Activated naive CD4-positive, alpha-beta T cell treated with anti-CD3 and anti-CD28 coated beads, Interleukin-2, amount 10 ng/mL, durations not matched to agents 7 days and 5 days (primary cell): ENCODE results near the gene GGT5.
"Not testable (repeated sequence)": the region's sequence is repeated elsewhere in the genome, so short reads cannot be mapped to it uniquely, and the experiment has no call there.

ENCODE experiments used
- CTCF ChIA-PET: fragments of 350-600 bp; sonication (Branson Sonifier 250); formaldehyde crosslinking; loops from one replicate; lab custom pipeline; 2021; ENCODE audit warnings: antibody characterized with exemption; lab: Charles Lee
- DNase-seq: peaks from one replicate; pipeline ENCODE4 v3.0.0-alpha.2; 2020
- H3K27ac Mint-ChIP-seq: one replicate; pipeline ENCODE4 v1.8.0; 2021; ENCODE audit warnings: mild to moderate bottlenecking, moderate library complexity, mixed read lengths
- H3K27me3 Mint-ChIP-seq: one replicate; pipeline ENCODE4 v1.8.0; 2021; ENCODE audit warnings: mild to moderate bottlenecking, mixed read lengths
- H3K36me3 Mint-ChIP-seq: one replicate; pipeline ENCODE4 v1.8.0; 2021; ENCODE audit warnings: mixed read lengths
- H3K4me1 Mint-ChIP-seq: one replicate; pipeline ENCODE4 v1.8.0; 2021; ENCODE audit warnings: mixed read lengths
- H3K4me3 Mint-ChIP-seq: one replicate; pipeline ENCODE4 v1.8.0; 2021; ENCODE audit warnings: mild to moderate bottlenecking, moderate library complexity, mixed read lengths
- H3K9me3 Mint-ChIP-seq: one replicate; pipeline ENCODE4 v1.8.0; 2021; ENCODE audit warnings: mixed read lengths

GGT5 gene

DNA sequence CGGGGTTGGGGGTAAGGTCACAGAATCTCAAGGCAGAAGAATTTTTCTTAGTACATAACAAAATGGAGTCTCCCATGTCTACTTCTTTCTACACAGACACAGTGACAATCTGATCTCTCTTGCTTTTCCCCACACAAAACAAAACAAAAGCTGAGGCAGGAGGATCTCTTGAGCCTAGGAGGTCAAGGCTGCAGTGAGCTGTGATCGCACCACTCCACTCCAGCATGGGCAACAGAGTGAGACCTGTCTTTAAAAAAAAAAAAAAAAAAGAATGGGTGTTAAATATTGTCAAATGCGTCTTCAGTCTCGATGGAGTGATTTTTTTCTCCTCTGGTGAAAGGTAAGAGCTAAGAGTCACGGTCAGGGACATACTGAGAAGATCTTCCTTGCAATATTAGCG lies 33.2 kb downstream of the GGT5 start:
- H3K27ac Mint-ChIP-seq, H3K4me3 Mint-ChIP-seq, H3K36me3 Mint-ChIP-seq, DNase-seq, H3K9me3 Mint-ChIP-seq: not testable (repeated sequence)
- H3K27me3 Mint-ChIP-seq: peaks cover 30% of the 10 kb centered on the region
- H3K4me1 Mint-ChIP-seq: peaks cover 25% of the 10 kb centered on the region
- CTCF ChIA-PET: interaction anchor here (1.0 kb wide), 1 partner anchor 19 kb away, joined by 4 read pairs; no protein-coding TSS in a partner anchor

- Mint-ChIP-seq H3K4me1 (peaks cover 33% of the 10 kb centered on the region), H3K27me3 (peaks cover 19% of the 10 kb centered on the region)
- CTCF ChIA-PET: interaction anchor here (1.7 kb wide), 1 partner anchor 21 kb away, joined by 4 read pairs; no protein-coding TSS in a partner anchor
- not testable (repeated sequence) for DNase-seq, H3K27ac Mint-ChIP-seq, H3K9me3 Mint-ChIP-seq, H3K36me3 Mint-ChIP-seq, H3K4me3 Mint-ChIP-seq
Observed at GRCh38 chr22:24210409-24210808, 34.5 kb downstream of the GGT5 start.

GRCh38 chr22:24209687-24210086 lies 35.2 kb downstream of the GGT5 start:
- Mint-ChIP-seq H3K36me3 (no peaks in the 10 kb centered on the region), H3K4me1 (peaks cover 36% of the 10 kb centered on the region), H3K4me3 (no peak overlapping the region), H3K27ac (no peak overlapping the region), H3K27me3 (peaks cover 17% of the 10 kb centered on the region), H3K9me3 (no peaks in the 10 kb centered on the region)
- DNase-seq: no peak
- CTCF ChIA-PET: interaction anchor here (1.7 kb wide), 1 partner anchor 21 kb away, joined by 4 read pairs; no protein-coding TSS in a partner anchor

DNA sequence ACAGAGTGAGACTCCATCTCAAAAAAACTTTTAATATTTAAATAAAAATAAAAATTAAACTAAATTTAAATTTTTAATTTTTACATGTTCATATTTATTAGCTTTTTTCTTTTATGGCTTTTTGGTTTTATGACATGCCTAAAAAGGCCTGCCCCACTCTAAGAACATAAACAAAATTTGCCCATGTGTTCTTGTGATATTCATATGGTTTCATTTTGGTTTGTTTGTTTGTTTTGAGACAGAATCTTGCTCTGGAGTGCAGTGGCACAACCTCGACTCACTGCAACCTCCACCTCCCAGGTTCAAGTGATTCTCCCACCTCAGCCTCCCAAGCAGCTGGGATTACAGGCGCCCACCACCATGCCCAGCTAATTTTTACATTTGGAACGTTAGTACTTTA lies 35.9 kb downstream of the GGT5 start:
- H3K27me3 Mint-ChIP-seq: peaks cover 15% of the 10 kb centered on the region
- H3K4me3 Mint-ChIP-seq: no peak overlapping the region
- H3K9me3 Mint-ChIP-seq: no peaks in the 10 kb centered on the region
- H3K27ac Mint-ChIP-seq: no peak overlapping the region
- peaks cover 36% of the 10 kb centered on the region for H3K4me1 Mint-ChIP-seq
- no peaks in the 10 kb centered on the region for H3K36me3 Mint-ChIP-seq
- DNase-seq: no peak
- CTCF ChIA-PET: interaction anchor here (0.6 to 1.7 kb wide), 2 partner anchors 11 to 22 kb away, joined by 3 to 4 read pairs; no protein-coding TSS in a partner anchor

DNA sequence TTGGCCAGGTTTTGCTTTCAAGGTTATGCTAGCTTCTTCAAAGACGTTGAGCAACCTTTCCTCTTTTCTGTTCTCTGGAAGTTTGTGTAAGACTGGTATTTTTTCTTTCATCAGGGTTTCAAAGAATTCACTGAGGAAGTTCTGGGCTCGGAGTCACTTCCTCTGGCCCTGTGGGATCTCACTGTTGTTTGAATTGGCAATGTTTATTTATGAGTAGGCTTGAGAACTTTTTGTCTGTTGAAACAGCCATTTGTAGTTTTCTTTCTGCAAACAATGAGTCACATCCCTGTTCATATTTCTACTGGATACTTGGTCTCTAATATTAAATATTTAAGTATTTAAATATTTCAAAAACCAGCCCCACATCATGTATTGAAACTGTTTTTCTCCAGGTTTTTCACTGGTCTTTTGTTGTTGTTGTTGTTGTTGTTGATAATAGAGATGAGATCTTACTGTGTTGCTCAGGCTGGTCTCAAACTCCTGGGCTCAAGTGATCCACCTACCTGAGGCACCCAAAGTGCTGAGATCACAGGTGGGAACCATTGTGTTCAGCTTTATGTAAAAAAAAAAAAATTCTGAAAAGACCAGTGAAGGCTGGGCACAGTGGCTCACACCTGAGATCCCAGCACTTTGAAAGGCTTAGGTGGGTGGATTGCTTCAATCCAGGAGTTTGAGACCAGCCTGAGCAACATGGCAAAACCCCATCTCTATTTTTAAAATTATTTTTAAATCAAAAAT lies 36.7 kb downstream of the GGT5 start:
- DNase-seq: no peak
- no peaks in the 10 kb centered on the region for H3K9me3 Mint-ChIP-seq
- CTCF ChIA-PET: interaction anchor here (1.0 kb wide), 1 partner anchor 23 kb away, joined by 3 read pairs; no protein-coding TSS in a partner anchor
- peaks cover 17% of the 10 kb centered on the region for H3K27me3 Mint-ChIP-seq
- H3K4me3 Mint-ChIP-seq: peak overlapping the region; percentile 13
- H3K36me3 Mint-ChIP-seq: no peaks in the 10 kb centered on the region
- H3K27ac Mint-ChIP-seq: peak overlapping the region; percentile 90
- peaks cover 36% of the 10 kb centered on the region for H3K4me1 Mint-ChIP-seq

DNA sequence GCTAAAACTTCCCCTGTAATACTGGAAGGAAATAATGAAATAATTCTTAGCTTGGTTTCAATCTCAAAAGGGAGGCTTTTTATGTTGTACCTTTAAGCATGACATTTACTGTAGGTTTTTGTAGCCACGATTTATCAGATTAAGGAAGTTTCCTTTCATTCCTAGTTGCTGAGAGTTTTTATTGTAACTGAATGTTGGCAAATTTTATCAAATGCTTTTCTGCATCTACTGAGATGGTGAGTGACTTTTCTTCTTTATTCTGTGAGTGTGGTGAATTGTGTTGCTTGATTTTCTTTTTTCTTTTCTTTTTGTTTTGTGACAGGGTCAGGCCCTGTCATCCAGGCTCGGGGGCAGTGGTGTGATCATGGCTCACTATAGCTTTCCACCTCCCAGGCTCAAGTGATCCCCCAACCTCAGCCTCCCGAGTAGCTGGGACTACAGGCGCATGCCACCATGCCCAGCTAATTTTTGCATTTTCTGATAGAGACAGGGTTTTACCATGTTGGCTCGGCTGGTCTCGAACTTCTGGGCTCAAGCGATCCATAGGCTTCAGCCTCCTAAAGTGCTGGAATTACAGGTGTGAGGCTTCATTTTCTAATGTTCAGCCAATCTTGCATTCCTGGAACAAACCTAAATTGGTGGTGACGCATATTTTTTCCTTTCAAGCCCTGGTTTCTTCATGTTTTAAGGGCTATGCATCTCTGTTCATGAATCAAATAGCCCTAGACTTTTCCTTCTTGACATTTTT lies 37.4 kb downstream of the GGT5 start:
- no peaks in the 10 kb centered on the region for H3K9me3 Mint-ChIP-seq
- no peak for DNase-seq
- peak overlapping the region; percentile 90 for H3K27ac Mint-ChIP-seq
- peaks cover 36% of the 10 kb centered on the region for H3K4me1 Mint-ChIP-seq
- H3K36me3 Mint-ChIP-seq: no peaks in the 10 kb centered on the region
- H3K4me3 Mint-ChIP-seq: peak overlapping the region; percentile 13
- H3K27me3 Mint-ChIP-seq: peaks cover 25% of the 10 kb centered on the region
- CTCF ChIA-PET: interaction anchor here (0.6 to 1.4 kb wide), 4 partner anchors 9 to 179 kb away, joined by 3 read pairs; no protein-coding TSS in a partner anchor

DNA sequence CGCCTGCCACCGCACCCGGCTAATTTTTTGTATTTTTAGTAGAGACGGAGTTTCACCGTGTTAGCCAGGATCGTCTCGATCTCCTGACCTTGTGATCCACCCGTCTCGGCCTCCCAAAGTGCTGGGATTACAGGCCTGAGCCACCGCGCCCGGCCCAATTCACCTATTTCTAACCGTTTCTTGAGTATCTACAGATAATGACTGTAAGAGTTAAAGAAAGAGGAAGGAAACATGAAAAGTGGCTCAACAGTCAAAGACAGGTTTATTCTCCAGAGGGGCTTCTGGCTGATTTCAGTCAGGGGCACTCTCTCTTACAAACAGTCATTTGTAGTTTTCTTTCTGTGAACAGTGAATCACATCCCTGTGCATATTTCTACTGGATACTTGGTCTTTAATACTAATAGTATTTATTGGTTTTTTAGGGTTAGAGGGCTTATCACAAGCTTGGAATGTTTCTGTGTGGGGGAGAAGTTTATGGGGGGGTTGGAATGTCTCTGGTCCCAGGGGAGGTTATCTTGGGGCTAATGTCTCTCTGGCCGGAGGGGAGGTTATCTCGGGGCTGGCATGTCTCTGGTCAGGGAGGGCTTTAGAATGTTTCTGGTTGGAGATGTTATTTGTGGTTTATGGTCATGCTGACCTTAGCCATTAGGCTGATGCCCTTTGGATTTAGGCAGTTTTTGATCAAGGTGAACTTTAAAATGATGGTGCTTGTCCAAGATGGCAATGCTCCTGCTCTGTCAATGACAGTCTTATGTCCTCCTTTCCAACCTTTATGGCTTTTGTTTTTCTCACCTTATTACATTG lies 38.2 kb downstream of the GGT5 start:
- H3K27me3 Mint-ChIP-seq: peaks cover 33% of the 10 kb centered on the region
- H3K27ac Mint-ChIP-seq: peak overlapping the region; percentile 90
- H3K36me3 Mint-ChIP-seq, H3K9me3 Mint-ChIP-seq, DNase-seq, H3K4me3 Mint-ChIP-seq: not testable (repeated sequence)
- H3K4me1 Mint-ChIP-seq: peaks cover 36% of the 10 kb centered on the region
- CTCF ChIA-PET: interaction anchor here (0.6 to 1.7 kb wide), 5 partner anchors 9 to 180 kb away, joined by 3 to 5 read pairs (median 3); no protein-coding TSS in a partner anchor

GRCh38 chr22:24205438-24206195 lies 39.3 kb downstream of the GGT5 start:
- Mint-ChIP-seq H3K4me1 (peaks cover 40% of the 10 kb centered on the region), H3K36me3 (no peaks in the 10 kb centered on the region), H3K27me3 (peaks cover 42% of the 10 kb centered on the region), H3K9me3 (no peaks in the 10 kb centered on the region), H3K4me3 (no peak overlapping the region), H3K27ac (no peak overlapping the region)
- CTCF ChIA-PET: interaction anchor here (1.2 to 1.7 kb wide), 3 partner anchors 16 to 37 kb away, joined by 3 to 5 read pairs (median 4); no protein-coding TSS in a partner anchor
- no peak for DNase-seq

DNA sequence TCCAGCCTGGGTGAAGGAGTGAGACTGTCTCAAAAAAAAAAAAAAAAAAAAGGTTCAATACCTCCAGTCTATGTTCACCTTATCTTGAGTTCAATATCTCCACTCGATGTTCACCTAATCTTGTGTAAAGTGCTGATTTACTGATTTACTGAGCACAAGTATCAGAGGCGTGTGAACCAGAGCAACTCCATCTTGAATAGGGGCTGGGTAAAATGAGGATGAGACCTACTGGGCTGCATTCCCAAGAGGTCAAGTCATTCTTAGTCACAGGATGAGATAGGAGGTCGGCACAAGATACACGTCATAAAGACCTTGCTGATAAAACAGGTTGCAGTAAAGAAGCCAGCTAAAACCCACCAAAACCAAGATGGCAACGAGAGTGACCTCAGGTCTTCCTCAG lies 41.0 kb downstream of the GGT5 start:
- H3K36me3 Mint-ChIP-seq, CTCF ChIA-PET, H3K9me3 Mint-ChIP-seq, DNase-seq, H3K27ac Mint-ChIP-seq, H3K4me3 Mint-ChIP-seq: not testable (repeated sequence)
- Mint-ChIP-seq H3K4me1 (peaks cover 36% of the 10 kb centered on the region), H3K27me3 (peaks cover 49% of the 10 kb centered on the region)

DNA sequence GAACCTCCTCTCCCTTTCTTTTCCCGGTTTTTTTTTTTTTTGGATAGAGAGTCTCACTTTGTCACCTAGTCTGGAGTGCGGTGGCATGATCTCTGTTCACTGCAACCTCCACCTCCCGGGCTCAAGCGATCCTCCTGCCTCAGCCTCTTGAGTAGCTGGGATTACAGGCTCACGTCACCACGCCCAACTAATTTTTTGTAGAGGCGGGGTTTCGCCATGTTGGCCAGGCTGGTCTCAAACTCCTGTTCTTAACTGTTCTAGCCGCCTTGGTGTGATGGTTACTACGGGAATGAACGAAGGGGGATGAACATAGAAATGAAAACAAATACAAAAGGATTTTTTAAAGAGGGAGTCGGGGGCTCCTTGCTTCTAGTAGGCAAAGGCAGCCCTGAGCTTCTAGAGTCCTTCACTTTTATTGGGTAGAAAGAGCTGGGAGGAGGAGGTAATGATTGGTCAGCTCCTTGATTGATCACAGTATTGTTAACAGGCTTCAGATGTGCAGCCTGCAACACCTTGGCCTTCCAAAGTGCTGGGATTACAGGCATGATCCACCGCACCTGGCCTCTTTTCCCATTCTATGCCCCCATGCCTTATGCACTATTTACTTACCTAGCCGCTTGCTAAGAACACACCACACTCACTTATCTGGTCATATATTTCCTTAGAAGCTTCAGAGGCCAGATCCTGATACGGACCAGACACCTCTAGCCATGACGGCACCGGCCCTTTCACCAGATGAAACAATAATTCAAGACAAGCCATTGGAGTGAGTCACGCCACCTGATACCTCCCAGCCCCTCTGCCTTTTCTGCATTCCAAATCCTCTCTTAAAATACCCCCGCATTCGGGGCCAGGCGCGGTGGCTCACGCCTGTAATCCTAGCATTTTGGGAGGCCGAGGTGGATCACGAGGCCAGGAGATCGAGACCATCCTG lies 42.9 kb downstream of the GGT5 start:
- Mint-ChIP-seq H3K4me3 (no peak overlapping the region), H3K9me3 (no peaks in the 10 kb centered on the region), H3K27ac (no peak overlapping the region), H3K27me3 (peaks cover 49% of the 10 kb centered on the region), H3K4me1 (peaks cover 38% of the 10 kb centered on the region), H3K36me3 (no peaks in the 10 kb centered on the region)
- CTCF ChIA-PET: interaction anchor here (1.5 kb wide), 1 partner anchor 29 kb away, joined by 3 read pairs; no protein-coding TSS in a partner anchor
- no peak for DNase-seq

DNA sequence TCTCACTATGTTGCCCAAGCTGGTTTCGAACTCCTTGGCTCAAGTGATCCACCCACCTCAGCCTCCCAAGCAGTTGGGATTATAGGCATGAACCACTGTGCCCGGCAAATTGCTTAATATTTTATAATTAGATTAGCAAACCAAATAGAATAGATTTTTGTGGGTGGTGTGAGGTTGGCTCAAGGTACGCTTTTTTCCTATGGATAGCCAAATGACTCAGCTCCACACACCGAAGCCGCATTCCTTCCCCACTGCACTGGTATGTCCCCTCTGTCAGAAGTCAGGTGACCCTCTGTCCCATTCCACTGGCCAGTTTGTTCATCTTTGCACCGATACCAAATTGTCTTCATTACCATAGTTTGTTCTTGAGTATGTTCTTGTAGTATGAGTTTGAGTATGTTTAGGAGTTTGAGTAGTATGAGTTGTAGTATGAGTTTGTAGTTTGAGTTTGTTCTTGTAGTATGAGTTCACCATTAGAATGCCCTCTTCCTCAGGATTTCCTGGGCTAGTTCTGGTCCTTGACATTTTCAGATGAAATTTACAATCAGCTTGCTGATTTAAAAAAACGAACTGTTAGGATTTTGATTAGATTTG lies 44.2 kb downstream of the GGT5 start:
- Mint-ChIP-seq H3K27me3 (peaks cover 49% of the 10 kb centered on the region), H3K36me3 (no peaks in the 10 kb centered on the region), H3K4me3 (no peak overlapping the region), H3K9me3 (no peaks in the 10 kb centered on the region), H3K4me1 (peaks cover 42% of the 10 kb centered on the region), H3K27ac (no peak overlapping the region)
- DNase-seq: no peak
- CTCF ChIA-PET: interaction anchor here (1.8 kb wide), 1 partner anchor 10 kb away, joined by 8 read pairs; no protein-coding TSS in a partner anchor

DNA sequence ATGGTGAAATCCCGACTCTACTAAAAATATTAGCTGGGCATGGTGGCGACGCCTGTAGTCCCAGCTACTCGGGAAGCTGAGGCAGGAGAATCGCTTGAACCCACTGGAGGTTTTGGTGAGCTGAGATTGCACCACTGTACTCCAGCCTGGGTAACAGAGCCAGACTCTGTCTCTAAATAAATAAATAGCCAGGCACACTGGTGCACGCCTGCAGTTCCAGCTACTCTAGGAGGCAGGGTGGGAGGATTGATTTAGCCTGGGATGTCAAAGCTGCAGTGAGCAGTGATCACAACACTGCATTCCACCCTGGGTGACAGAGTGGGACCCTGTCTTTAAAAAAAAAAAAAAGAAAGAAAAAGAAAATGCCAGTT lies 46.2 kb downstream of the GGT5 start:
- no peak overlapping the region for H3K4me3 Mint-ChIP-seq
- CTCF ChIA-PET: interaction anchor here (0.6 to 2.7 kb wide), 6 partner anchors 9 to 622 kb away, joined by 3 to 27 read pairs (median 4); no protein-coding TSS in a partner anchor
- H3K27ac Mint-ChIP-seq: peak overlapping the region; percentile 86
- peaks cover 35% of the 10 kb centered on the region for H3K27me3 Mint-ChIP-seq
- peaks cover 40% of the 10 kb centered on the region for H3K4me1 Mint-ChIP-seq
- no peak for DNase-seq
- no peaks in the 10 kb centered on the region for H3K9me3 Mint-ChIP-seq
- no peaks in the 10 kb centered on the region for H3K36me3 Mint-ChIP-seq
